Urinary bladder (tissue), 4 donors: ENCODE data around the gene POLR2M. TPM values are rescaled to one million over a fixed set of nuclear protein-coding genes. Genes with fewer than 3 reads are reported as not detected.

Source experiments
- DNase-seq: peaks from one replicate; pipeline ENCODE4 v3.0.0-alpha.2; 2015; ENCODE audit errors: extremely low spot score
- H3K27ac ChIP-seq: one replicate; pipeline ENCODE4 v1.5.1; 2013; ENCODE audit warnings: low read depth, mild to moderate bottlenecking, moderate library complexity
- H3K36me3 ChIP-seq: one replicate; pipeline ENCODE4 v1.6.1; 2013; ENCODE audit warnings: mild to moderate bottlenecking, moderate library complexity; ENCODE audit not compliant: insufficient read depth
- H3K4me1 ChIP-seq: one replicate; pipeline ENCODE4 v1.6.1; 2013; ENCODE audit warnings: mild to moderate bottlenecking, moderate library complexity; ENCODE audit not compliant: insufficient read depth
- H3K4me3 ChIP-seq: one replicate; pipeline ENCODE4 v1.5.1; 2013; ENCODE audit warnings: low read depth, low read length
- WGBS: extraction: QIAGEN DNeasy Blood & Tissue Kit; methylation state at CpG from one replicate; pipeline ENCODE4 v1.1.7; 2013; 5-methylcytosine and 5-hydroxymethylcytosine counted together
- polyA plus RNA-seq: library from polyadenylated mRNA; stranded (reverse); fragments of 200-250 nt; gene quantifications from one replicate; pipeline ENCODE4 v1.2.3, GENCODE V29; 2013
- total RNA-seq: library from RNA; depleted of rRNA; stranded (reverse); fragments of >200 nt; gene quantifications from one replicate; pipeline ENCODE4 v1.2.3, GENCODE V29; 2014
- donor health status: healthy with polysubstance abuse.
- donor health status: healthy.

Gene POLR2M
- total and polyA plus RNA-seq, 2 donors = 195 to 320 TPM

DNA sequence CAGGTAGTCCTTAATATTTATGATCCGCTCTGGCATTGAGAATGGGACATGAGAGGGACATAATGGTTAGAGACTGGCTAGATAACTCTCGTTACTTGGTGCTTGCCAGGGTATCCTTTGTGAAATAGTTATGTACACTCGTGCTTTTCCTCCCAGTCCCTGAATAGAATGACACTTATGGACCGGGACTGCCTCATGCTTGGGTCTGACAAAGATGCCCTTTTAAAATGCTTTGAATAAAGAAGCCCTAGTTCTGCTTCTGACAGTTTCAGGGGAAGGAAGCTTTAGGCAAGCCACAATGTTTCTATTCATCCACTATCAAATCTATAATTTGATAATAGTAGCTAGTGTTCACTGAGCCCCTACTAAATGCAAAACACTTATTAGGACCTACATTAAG is 29.4 kb downstream of the POLR2M start:
- no peak overlapping the region for H3K4me3 ChIP-seq
- no peaks in the 10 kb centered on the region for H3K4me1 ChIP-seq
- DNase-seq = no peak
- WGBS = 89% methylated on average over 4 of the region's 4 CpGs
- no peaks in the 10 kb centered on the region for H3K36me3 ChIP-seq
- H3K27ac ChIP-seq = no peak overlapping the region

DNA sequence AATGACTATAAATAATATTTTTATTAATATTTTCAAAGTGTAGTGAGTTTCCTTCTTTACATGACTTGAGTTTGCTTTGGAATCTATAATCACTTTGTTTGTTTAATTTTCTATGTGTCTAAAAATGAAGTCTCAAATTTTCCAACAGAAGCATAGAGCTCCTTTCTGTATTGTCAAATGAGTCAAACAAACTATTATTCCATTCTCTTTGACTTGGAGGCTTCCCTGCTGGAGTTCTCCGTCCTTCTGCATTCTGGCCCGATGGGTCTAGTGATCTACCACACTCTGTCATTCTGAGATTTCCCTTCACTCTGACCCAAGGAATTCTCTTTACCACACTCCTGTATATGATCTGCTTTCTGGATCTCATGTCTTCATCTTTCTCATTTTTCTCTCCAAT is 30.1 kb downstream of the POLR2M start:
- Histone ChIP-seq H3K36me3 (no peaks in the 10 kb centered on the region), H3K4me3 (no peak overlapping the region), H3K4me1 (no peaks in the 10 kb centered on the region), H3K27ac (no peak overlapping the region)
- 94% methylated on average over 2 of the region's 2 CpGs for WGBS
- DNase-seq = no peak

DNA sequence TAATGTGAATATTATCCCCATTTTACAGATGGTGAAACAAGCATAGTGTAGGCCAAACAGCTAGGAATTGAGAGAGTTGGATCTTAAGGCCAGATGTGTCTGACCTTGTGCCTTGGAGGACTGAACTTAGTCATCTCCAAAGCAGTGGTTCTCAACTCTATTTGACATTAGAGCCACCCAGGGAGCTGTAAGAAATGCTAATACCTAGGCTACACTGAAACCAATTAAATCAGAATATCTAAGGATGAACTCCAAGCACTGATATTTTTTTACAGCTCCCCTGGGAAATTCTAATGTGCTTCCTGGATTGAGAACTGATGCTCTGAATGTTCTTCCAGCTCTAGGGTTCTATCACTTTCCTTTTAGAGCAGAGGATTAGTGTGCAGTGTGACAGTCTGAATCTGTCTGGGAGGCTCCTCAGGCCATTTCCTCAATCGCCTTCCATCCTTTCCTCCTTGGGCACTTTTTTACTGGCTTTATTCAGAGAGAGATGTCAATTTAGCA is 32.3 kb downstream of the POLR2M start:
- Histone ChIP-seq H3K27ac (no peak overlapping the region), H3K36me3 (no peaks in the 10 kb centered on the region), H3K4me3 (no peak overlapping the region), H3K4me1 (no peaks in the 10 kb centered on the region)
- no peak for DNase-seq
- WGBS = 75% methylated on average over 1 of the region's 1 CpG

GRCh38 chr15:57740048-57740447 is 33.5 kb downstream of the POLR2M start:
- H3K27ac ChIP-seq = no peak overlapping the region
- 96% methylated on average over 4 of the region's 4 CpGs for WGBS
- no peaks in the 10 kb centered on the region for H3K4me1 ChIP-seq
- no peak overlapping the region for H3K4me3 ChIP-seq
- DNase-seq = no peak
- no peaks in the 10 kb centered on the region for H3K36me3 ChIP-seq

- no peak overlapping the region for H3K27ac ChIP-seq
- WGBS = 41% methylated on average over 3 of the region's 3 CpGs
- H3K4me3 ChIP-seq = no peak overlapping the region
- peak; percentile 66 for DNase-seq
- H3K36me3 ChIP-seq = no peaks in the 10 kb centered on the region
- no peaks in the 10 kb centered on the region for H3K4me1 ChIP-seq
Observed at GRCh38 chr15:57741089-57741488, 34.6 kb downstream of the POLR2M start.

- no peak for DNase-seq
- H3K36me3 ChIP-seq = no peaks in the 10 kb centered on the region
- no peaks in the 10 kb centered on the region for H3K4me1 ChIP-seq
- no peak overlapping the region for H3K4me3 ChIP-seq
- WGBS = 94% methylated on average over 4 of the region's 4 CpGs
- H3K27ac ChIP-seq = no peak overlapping the region
Observed at GRCh38 chr15:57743424-57743823, 36.9 kb downstream of the POLR2M start.

DNA sequence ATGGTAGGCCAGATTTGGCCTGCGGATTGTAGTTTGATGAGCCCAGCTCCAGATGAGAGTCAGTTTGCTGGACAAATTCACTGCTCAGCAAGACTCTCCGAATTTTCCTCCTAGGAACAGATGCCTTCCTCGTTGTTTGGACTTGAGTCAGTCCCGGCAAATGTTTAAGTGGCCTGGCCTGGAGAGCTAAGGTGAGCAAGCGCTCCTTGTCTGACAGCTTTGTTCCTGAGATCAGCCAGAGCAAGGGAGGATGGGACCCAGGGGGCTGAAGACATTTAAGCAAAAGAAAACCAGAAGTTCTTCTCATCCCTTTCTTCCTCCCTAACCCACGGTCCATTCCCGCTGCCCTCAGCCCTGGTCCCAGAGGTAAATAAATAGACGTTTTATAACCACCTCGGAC is 40.3 kb downstream of the POLR2M start:
- no peak for DNase-seq
- no peak overlapping the region for H3K27ac ChIP-seq
- WGBS = 76% methylated on average over 9 of the region's 9 CpGs
- no peak overlapping the region for H3K4me3 ChIP-seq
- H3K36me3 ChIP-seq = no peaks in the 10 kb centered on the region
- no peaks in the 10 kb centered on the region for H3K4me1 ChIP-seq

GRCh38 chr15:57747206-57747896 is 40.8 kb downstream of the POLR2M start:
- H3K4me3 ChIP-seq = no peak overlapping the region

DNA sequence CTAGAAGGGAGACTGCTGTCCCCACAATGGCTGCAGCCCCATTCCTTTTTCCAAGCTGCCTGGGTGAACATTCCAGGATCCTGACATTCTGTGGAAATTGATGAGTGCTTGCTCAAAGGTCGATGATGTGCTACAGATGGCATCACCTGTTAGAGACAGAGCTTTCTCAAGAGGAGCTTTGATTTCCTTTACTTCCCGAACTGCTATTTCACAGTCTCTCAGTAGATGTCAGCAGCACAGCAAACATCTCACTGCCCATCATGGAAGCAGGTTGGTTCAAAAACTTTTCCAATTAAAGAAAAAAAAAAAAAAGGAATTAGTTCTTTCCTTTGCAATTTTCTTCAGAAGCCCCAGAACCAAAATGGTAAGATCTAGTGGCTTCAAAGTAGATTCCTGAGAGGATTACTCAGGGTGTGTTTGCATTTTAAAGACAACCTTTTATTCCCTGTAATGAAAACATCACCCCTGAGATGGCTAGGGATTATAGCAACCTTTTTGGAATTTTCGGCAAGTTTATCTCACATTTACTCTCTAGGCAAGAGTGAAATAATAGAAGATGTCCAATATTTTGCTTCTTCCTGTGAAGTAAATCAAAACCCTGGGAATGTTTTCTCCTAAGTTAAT is 44.8 kb downstream of the POLR2M start:
- WGBS = 21% methylated on average over 3 of the region's 3 CpGs
- Histone ChIP-seq H3K4me1 (no peaks in the 10 kb centered on the region), H3K4me3 (no peak overlapping the region), H3K36me3 (no peaks in the 10 kb centered on the region), H3K27ac (no peak overlapping the region)
- no peak for DNase-seq

More at GRCh38 chr15:57747206-57747896, 40.8 kb downstream of the POLR2M start:
- no peaks in the 10 kb centered on the region for H3K36me3 ChIP-seq
- H3K4me1 ChIP-seq = no peaks in the 10 kb centered on the region
- no peak for DNase-seq
- H3K27ac ChIP-seq = no peak overlapping the region
- WGBS = 50% methylated on average over 13 of the region's 13 CpGs

DNA sequence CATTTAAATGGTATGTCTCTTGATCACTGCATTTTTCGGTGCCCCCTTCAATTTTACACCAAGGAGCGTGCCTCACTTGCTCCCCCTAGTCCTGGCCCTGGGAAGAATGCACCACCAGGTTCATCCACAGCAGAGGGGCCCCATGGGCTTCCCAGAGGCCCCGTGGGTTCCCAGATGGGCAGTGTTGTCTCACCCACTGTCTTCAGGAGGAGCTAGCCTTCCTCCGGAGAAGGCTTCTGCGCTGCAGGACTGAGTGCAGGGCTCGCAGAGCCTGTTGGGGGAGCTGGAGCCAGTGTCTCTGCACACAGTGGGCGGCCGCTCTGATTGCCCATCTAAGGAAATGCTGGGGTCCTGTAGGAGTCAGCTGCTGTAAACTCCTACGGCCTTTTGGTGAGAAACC is 45.9 kb downstream of the POLR2M start:
- Histone ChIP-seq H3K4me3 (no peak overlapping the region), H3K27ac (no peak overlapping the region), H3K36me3 (no peaks in the 10 kb centered on the region), H3K4me1 (no peaks in the 10 kb centered on the region)
- DNase-seq = no peak
- WGBS = 50% methylated on average over 9 of the region's 9 CpGs

GRCh38 chr15:57752840-57753239 is 46.3 kb downstream of the POLR2M start:
- 73% methylated on average over 9 of the region's 9 CpGs for whole genome bisulfite sequencing
- Histone ChIP-seq H3K4me3 (no peak overlapping the region), H3K27ac (no peak overlapping the region), H3K36me3 (no peaks in the 10 kb centered on the region), H3K4me1 (no peaks in the 10 kb centered on the region)
- no peak for DNase-seq

DNA sequence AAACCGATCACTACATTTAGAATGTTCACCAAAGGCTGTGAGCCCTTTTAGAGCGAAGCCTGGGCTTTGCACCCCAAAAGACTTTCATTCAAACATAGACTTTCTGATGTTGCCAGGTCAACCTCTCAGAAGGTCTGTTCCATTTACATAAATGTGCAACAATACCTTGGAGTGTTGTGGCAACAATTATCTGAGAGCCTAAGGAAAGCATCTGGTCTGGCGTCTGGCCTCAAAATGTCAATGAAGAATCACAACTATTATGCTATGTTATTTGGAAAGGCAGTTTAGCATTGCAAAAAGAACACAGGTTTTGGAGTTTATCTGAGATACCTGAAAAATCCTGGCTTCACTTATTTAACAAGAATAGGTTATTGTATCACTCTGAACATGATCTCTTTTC is 50.0 kb downstream of the POLR2M start:
- DNase-seq = no peak
- Histone ChIP-seq H3K4me3 (no peak overlapping the region), H3K36me3 (no peaks in the 10 kb centered on the region), H3K4me1 (no peaks in the 10 kb centered on the region), H3K27ac (no peak overlapping the region)
- 87% methylated on average over 3 of the region's 3 CpGs for WGBS

GRCh38 chr15:57758560-57758959 is 52.0 kb downstream of the POLR2M start:
- DNase-seq = no peak
- Histone ChIP-seq H3K27ac (no peak overlapping the region), H3K36me3 (no peaks in the 10 kb centered on the region), H3K4me3 (no peak overlapping the region), H3K4me1 (no peaks in the 10 kb centered on the region)
- 75% methylated on average over 3 of the region's 3 CpGs for WGBS

DNA sequence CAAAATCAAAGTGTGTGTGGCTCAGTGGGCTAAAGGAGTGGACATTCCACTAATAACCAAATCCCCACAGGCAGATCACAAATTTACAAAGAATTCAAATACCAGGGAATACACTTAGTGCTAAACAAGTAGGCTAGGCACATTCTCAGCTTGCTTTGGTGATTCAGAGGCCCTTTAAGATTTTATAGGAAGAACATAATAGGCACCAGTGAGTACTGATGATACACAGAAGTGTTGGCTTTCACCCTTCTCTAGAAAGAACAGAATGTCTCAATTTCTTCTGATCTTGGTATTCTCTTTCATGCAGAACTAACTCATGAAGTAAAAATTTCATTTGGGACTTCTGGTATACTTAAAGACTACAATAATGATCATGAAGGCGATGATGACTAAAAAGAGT is 55.0 kb downstream of the POLR2M start:
- H3K4me3 ChIP-seq = no peak overlapping the region
- H3K4me1 ChIP-seq = no peaks in the 10 kb centered on the region
- no peak overlapping the region for H3K27ac ChIP-seq
- H3K36me3 ChIP-seq = no peaks in the 10 kb centered on the region
- WGBS = 99% methylated on average over 1 of the region's 1 CpG
- no peak for DNase-seq
